NCI-H2029 (cell line): ENCODE results near the gene MFSD6.
"Not testable (repeated sequence)": the region's sequence is repeated elsewhere in the genome, so short reads cannot be mapped to it uniquely, and the experiment has no call there.

Source experiments
- DNase-seq: peaks from one replicate; lab custom pipeline; 2025; lab: John Stamatoyannopoulos, UW

MFSD6 gene

GRCh38 chr2:190466819-190467446 is 58.8 kb downstream of the MFSD6 start:
- DNase-seq: peak; percentile 70

GRCh38 chr2:190467575-190468083 is 59.5 kb downstream of the MFSD6 start:
- DNase-seq: peak; percentile 23

- DNase-seq: peak; percentile 57
Observed at GRCh38 chr2:190468354-190468753, 60.2 kb downstream of the MFSD6 start.

GRCh38 chr2:190468814-190469569 is 60.8 kb downstream of the MFSD6 start:
- DNase-seq: peak; percentile 92

GRCh38 chr2:190469771-190470170 is 61.6 kb downstream of the MFSD6 start:
- peak; percentile 97 for DNase-seq

- no peak for DNase-seq
Observed at GRCh38 chr2:190470256-190470826, 62.2 kb downstream of the MFSD6 start.

- peak; percentile 72 for DNase-seq
Observed at GRCh38 chr2:190477661-190478454, 69.7 kb downstream of the MFSD6 start.

GRCh38 chr2:190478572-190479195 is 70.5 kb downstream of the MFSD6 start:
- no peak for DNase-seq

GRCh38 chr2:190481339-190481738 is 73.2 kb downstream of the MFSD6 start:
- DNase-seq: no peak

GRCh38 chr2:190482451-190482850 is 74.3 kb downstream of the MFSD6 start:
- DNase-seq: no peak

GRCh38 chr2:190486037-190486623 is 78.0 kb downstream of the MFSD6 start:
- no peak for DNase-seq

GRCh38 chr2:190488516-190489233 is 80.5 kb downstream of the MFSD6 start:
- DNase-seq: no peak

- DNase-seq: no peak
Observed at GRCh38 chr2:190489475-190489874, 81.3 kb downstream of the MFSD6 start.

- no peak for DNase-seq
Observed at GRCh38 chr2:190490502-190490901, 82.3 kb downstream of the MFSD6 start.

- DNase-seq: no peak
Observed at GRCh38 chr2:190493095-190493494, 84.9 kb downstream of the MFSD6 start.

GRCh38 chr2:190494600-190495227 is 86.6 kb downstream of the MFSD6 start:
- not testable (repeated sequence) for DNase-seq

- no peak for DNase-seq
Observed at GRCh38 chr2:190497428-190497827, 89.3 kb downstream of the MFSD6 start.

GRCh38 chr2:190499273-190499672 is 91.1 kb downstream of the MFSD6 start:
- DNase-seq: no peak

GRCh38 chr2:190500054-190500502 is 91.9 kb downstream of the MFSD6 start:
- DNase-seq: no peak

- no peak for DNase-seq
Observed at GRCh38 chr2:190501231-190501630, 93.1 kb downstream of the MFSD6 start.
